Measurements from ENCODE around the gene OR10H3.

The OR10H3 gene

DNA sequence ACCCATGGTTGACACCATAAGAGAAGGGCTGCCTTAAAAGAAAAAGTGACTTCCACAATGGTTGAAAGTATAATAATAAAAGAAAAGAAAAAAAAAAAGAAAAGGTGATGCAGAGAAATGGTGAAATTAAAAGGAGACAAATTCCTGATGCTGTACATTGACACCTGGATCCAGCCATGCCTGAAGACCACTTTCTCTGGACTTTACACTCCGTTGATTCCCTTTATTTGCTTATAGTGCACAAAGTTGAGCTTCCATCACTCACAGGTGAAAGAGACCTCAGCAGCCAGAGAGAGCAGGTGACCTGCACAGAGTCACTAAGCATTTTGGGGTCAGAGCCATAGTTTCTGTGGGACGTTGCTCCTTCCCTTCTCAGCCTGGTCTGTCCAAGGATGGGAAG lies 37.5 kb downstream of the OR10H3 start:
- Mint-ChIP-seq H3K4me1 (no peaks in the 10 kb centered on the region), H3K9me3 (peaks cover 88% of the 10 kb centered on the region), H3K27ac (no peak overlapping the region), H3K4me3 (no peak overlapping the region), H3K27me3 (ENCODE audit: low read depth, poor library complexity) (no peaks in the 10 kb centered on the region), H3K36me3 (ENCODE audit: low read depth) (peaks cover 7% of the 10 kb centered on the region)
- DNase-seq, result no peak
- TF ChIP-seq, protein P1, sequence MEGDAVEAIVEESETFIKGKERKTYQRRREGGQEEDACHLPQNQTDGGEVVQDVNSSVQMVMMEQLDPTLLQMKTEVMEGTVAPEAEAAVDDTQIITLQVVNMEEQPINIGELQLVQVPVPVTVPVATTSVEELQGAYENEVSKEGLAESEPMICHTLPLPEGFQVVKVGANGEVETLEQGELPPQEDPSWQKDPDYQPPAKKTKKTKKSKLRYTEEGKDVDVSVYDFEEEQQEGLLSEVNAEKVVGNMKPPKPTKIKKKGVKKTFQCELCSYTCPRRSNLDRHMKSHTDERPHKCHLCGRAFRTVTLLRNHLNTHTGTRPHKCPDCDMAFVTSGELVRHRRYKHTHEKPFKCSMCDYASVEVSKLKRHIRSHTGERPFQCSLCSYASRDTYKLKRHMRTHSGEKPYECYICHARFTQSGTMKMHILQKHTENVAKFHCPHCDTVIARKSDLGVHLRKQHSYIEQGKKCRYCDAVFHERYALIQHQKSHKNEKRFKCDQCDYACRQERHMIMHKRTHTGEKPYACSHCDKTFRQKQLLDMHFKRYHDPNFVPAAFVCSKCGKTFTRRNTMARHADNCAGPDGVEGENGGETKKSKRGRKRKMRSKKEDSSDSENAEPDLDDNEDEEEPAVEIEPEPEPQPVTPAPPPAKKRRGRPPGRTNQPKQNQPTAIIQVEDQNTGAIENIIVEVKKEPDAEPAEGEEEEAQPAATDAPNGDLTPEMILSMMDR (IDR thresholded peaks at IDR 0.05), result no peak

DNA sequence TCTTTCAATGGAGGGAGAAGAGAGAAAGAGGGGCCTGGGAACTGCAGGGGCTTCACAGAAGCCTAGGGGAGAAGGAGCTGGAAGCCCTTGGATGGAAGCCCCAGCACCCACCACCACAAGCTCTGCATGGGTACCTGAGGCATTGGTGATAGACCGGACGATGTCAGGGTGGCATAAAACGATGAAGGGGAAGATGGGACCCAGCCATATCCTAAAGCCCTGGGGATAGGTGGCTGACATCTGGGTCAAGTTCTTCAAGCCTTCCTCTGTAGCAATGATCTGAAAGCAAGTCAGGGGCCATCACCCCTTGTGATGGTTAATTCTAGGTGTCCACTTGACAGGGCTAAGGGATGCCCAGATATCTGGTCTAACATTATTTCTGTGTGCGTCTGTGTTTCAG lies 38.5 kb downstream of the OR10H3 start:
- Mint-ChIP-seq H3K36me3 (ENCODE audit: low read depth) (peaks cover 7% of the 10 kb centered on the region), H3K27me3 (ENCODE audit: low read depth, poor library complexity) (no peaks in the 10 kb centered on the region), H3K4me3 (no peak overlapping the region), H3K9me3 (peaks cover 86% of the 10 kb centered on the region), H3K27ac (no peak overlapping the region), H3K4me1 (no peaks in the 10 kb centered on the region)
- TF ChIP-seq, protein P1 (IDR thresholded peaks at IDR 0.05), result no peak
- DNase-seq, result no peak

DNA sequence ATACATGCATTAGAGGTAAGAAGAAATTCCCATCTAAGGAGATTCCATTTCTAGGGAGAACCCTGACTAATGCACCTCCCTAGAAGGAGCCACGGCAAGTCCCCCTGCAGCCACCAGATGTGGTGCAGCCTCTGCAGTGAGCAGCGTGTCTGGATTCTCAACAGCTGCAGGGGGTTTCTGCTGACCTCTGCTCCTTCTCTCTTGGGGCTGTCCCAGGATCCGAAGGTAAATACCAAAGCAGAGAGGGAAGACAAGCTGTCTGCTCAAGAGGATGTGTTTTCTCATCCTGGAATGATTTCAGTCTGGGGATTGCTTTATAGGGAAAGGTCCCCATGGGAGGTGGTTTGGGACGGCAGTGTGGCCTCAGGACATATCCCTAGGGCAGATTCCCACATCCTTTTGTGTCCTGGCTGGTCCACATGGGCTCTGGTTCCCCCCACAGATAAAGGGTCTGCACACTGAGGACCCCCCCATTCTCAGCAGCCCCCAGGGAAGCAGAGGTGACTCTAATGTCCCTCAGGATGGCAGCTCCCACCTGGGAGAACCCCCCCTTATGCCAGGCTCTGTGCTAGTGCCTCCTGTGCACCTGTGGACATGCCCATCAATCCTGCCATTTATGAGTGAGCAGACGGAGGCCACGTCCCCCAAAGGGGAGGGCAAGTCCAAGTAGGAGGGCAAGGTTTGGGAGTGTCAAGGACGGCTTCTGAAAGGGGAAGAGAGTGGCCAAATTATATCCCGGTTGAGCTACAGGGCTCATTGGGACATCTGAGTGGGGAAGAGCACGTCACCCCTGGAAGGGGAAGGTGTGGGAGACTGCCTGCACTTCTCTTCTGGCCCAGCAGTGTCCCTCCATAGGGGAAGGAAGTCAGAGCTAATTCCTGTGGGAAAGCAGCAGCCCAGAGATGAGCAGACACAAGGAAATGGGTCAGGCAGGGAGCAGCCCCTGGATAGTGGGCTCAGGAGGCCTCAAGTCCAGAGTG lies 39.5 kb downstream of the OR10H3 start:
- Mint-ChIP-seq H3K9me3 (peaks cover 86% of the 10 kb centered on the region), H3K4me3 (no peak overlapping the region), H3K36me3 (ENCODE audit: low read depth) (peaks cover 7% of the 10 kb centered on the region), H3K4me1 (no peaks in the 10 kb centered on the region), H3K27ac (no peak overlapping the region), H3K27me3 (ENCODE audit: low read depth, poor library complexity) (no peaks in the 10 kb centered on the region)
- no peak for DNase-seq
- TF ChIP-seq, protein P1 (IDR thresholded peaks at IDR 0.05), result no peak

- Mint-ChIP-seq H3K4me1 (no peaks in the 10 kb centered on the region), H3K27me3 (ENCODE audit: low read depth, poor library complexity) (no peaks in the 10 kb centered on the region), H3K9me3 (peaks cover 84% of the 10 kb centered on the region), H3K27ac (no peak overlapping the region), H3K36me3 (ENCODE audit: low read depth) (peaks cover 12% of the 10 kb centered on the region), H3K4me3 (no peak overlapping the region)
- no peak for DNase-seq
- TF ChIP-seq, protein P1 (IDR thresholded peaks at IDR 0.05), result no peak
These were observed 42.1 kb downstream of the OR10H3 start for GRCh38 chr19:15779756-15780476.

DNA sequence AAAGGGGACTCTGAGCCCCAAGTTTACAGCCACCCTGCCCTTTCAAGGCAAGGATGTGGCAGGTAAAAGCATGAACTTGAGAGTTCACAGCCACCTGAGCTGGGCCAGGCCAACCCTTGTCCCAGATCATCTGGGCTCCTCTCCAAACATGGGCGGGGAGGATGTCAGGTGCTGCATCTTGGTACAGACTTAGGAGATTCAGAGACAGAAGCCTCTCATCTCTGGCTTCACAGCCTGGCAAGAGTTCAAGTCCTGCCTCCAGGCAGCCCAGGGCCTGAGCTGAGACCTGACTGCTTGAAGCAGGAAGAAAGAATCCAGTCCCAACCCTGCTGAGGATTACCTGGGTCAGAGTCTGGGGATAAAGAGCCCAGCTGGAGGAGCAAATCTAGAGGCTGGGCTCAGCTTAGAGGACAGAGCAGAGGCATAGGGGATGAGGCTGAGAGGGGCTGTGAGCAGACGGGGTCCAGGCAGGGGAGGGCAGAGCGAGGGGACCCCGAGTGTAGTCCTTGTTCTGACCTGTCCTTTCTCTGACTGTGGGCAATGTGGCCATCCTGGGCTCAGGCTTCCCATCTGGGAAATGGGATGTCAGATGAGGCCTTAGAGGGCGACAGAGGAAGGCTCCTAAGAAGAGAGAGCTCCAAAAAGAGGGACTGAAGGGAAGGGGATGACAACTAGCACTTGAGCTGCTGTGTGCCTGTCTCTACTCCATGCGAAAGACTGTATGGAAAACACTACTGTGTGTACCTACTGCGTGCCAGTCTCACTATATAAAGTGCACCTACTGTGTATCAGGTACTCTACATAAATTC lies 43.0 kb downstream of the OR10H3 start:
- Mint-ChIP-seq H3K36me3 (ENCODE audit: low read depth) (peaks cover 12% of the 10 kb centered on the region), H3K9me3 (peaks cover 78% of the 10 kb centered on the region), H3K27me3 (ENCODE audit: low read depth, poor library complexity) (no peaks in the 10 kb centered on the region), H3K27ac (no peak overlapping the region), H3K4me3 (no peak overlapping the region), H3K4me1 (no peaks in the 10 kb centered on the region)
- TF ChIP-seq, protein P1 (IDR thresholded peaks at IDR 0.05), result no peak
- no peak for DNase-seq

Measured in nephron progenitor cell (in vitro differentiated cells).